Activated T-cell treated with anti-CD3 and anti-CD28 coated beads, Interleukin-2, amount 50 U/mL, for 48 hours (primary cell): Measurements from ENCODE around the gene RCAN2.
A peak's percentile ranks its signal among the peaks of the same experiment; 100 is the strongest.

Experiments
- DNase-seq, 2 experiments: peaks; one replicate each; pipeline ENCODE4 v3.0.0-alpha.2; 2020

Gene RCAN2

DNA sequence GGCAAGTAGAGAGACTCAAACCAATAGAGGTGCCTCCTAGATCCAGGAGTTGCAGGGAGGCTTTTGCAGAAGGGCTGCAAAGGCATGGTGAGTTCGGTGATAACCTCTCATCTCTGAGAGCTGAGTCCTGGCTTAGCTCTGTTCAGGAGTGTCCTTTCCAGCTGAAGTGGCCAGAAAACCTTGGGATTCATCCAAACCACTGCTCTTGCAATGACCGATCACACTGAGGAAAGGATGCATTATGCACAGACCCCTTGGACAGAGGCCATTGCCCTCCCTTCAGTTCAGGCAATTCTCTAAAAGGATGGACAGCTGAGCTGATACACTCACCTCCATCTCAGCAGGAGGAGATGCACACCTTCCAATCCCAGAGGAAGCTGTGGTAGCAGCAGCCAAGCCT is 161.7 kb downstream of the RCAN2 start:
- DNase-seq: no peak

DNA sequence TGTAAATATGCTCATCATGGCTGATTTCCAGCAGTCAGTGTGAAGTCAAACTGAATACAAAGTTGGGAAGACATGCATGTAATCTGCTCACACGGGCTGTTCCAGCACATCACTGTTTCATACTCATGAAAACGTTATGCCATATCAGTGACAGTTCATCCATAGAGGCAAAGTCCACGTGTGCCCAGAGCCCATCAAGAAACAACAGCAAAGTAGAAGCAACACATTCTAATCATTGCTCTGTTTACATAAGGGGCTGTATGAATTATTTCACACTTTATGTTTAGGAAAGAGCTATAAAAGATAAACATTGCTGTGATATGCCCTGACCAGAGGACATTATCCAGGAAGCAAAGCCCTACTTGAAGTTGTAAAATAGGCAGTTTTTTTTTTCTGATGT is 163.5 kb downstream of the RCAN2 start:
- DNase-seq: no peak

- DNase-seq: peak in 1 of 2 experiments; percentile 28
These were observed 165.4 kb downstream of the RCAN2 start for GRCh38 chr6:46325561-46326530.

- DNase-seq: no peak
These were observed 166.5 kb downstream of the RCAN2 start for GRCh38 chr6:46324706-46325105.

- DNase-seq: no peak
These were observed 167.2 kb downstream of the RCAN2 start for GRCh38 chr6:46323966-46324622.

DNA sequence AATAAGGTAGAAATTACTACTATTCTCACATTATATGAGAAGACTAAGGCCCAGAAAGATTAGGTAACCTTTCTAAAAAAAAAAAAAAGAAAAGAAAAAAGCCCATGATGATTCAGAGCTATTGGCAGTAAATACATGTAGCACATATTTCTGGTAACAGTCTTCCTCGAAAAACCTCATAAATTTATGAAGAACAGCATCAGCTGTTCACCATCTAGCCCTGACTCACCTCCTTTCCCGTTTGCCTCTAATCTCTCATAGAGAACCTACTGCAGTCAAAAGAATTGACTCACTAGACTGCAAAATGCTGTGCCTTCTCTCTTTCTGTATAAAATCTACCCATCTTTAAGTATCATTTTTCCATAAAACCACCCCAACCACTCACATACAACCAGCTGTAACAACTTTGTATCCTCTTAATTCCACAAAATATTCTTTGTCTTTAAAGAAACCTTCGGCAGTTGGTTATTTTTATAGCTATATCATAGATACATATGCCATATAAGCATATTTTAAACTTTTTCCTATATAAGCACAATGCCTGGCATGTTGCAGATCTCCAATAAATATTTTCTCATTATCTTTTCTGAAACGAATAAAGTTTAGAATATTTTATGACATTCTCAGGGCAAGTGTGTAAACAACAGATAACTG is 167.8 kb downstream of the RCAN2 start:
- no peak for DNase-seq

DNA sequence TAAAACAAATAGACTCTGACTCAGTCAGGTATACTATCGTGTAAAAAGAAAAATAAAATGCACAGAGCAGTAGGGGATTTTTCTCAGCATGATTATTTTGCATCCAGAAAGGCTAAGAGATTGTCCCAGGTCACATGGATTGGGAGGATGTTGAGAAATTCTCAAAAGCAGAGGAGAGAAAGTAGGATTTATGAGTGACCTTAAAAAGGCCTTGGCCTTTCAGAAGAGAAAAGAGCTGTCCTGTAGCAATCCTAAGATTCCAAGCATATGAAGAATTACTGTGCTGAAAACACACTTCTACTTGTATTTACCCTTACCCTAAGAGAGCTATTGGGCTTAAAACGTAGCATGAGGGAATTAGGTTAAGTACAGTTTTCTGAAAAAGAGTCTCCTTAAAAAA is 170.7 kb downstream of the RCAN2 start:
- DNase-seq: no peak

GRCh38 chr6:46315589-46315988 is 175.7 kb downstream of the RCAN2 start:
- no peak for DNase-seq

GRCh38 chr6:46312654-46313053 is 178.6 kb downstream of the RCAN2 start:
- no peak for DNase-seq

GRCh38 chr6:46310196-46310595 is 181.1 kb downstream of the RCAN2 start:
- no peak for DNase-seq

DNA sequence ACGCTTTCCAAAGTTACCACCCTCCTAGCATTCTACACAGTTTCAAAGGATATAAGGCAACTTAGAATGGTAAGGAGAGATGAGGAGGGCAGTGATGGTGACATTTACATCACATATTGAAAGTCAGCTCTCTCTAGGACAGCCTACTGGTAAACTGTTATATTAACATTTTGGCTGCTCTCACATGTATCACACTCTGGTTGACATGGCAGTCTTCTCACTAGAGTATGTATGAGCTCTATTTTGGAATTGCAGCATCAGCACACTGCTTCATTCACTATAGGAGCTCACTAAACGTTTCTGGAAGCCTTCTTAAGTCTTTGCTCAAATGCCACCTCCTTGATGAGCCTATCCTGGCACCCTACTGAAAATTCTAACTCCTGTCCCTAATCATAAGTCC is 184.8 kb downstream of the RCAN2 start:
- DNase-seq: no peak

- no peak for DNase-seq
These were observed 185.4 kb downstream of the RCAN2 start for GRCh38 chr6:46305833-46306232.

DNA sequence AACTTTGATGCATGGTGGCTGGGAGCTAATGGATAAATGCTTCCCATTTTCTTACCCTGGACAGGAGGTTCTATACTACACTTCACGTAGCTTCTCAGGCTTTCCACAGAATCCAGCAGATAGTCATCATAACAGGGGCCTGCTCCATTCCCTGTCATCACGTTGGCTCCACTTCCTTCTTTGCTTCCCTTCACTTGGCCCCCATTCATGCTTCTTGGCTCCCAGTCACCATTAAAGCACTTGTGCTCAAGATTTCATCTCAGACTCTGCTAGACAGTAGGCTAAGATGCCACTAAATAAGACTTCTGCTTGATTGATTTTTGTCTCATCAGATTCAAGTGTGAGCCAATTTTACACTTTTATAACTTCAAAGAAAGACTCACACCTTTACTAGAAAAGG is 186.0 kb downstream of the RCAN2 start:
- no peak for DNase-seq

GRCh38 chr6:46302816-46303215 is 188.4 kb downstream of the RCAN2 start:
- no peak for DNase-seq

DNA sequence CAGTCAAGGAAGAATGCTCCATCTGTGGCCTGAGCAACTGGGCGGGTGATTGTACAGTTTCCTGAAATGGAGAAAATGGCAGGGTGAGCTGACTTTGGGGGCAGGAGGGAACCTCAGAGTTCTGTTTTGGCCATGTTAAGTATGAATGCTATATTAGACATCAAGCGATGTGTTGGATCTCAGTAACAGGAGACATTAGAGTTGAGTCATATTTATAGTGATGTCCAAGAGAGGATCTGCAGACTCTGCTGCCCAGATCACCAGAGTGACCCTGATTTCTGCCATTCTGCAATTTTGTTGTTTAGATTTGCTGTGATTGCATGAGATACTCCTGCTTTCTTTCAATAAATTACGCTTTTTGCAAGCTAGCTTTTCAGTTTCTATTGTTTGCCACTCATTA is 189.1 kb downstream of the RCAN2 start:
- no peak for DNase-seq

- no peak for DNase-seq
These were observed 192.0 kb downstream of the RCAN2 start for GRCh38 chr6:46299253-46299652.

GRCh38 chr6:46296586-46296985 is 194.7 kb downstream of the RCAN2 start:
- DNase-seq: no peak

GRCh38 chr6:46293641-46294316 is 197.5 kb downstream of the RCAN2 start:
- no peak for DNase-seq

DNA sequence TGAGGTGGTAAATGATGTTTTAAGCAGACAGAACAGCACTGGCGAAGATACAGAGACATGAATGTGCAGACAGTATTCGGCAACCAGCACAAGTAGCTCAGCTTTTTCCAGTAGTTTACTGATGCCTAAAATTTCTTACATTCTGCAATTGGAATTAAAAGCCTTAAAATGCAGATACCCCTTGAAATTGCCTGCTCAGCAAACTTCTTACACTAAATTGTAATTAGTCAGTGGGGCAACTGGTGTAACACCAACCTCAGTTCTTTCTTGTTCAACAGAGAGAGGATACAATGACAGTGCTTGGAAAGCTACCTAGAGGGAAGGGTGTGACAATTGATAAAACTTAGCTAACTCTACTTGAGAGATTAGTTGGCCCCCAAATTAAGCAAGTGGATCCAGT is 199.4 kb downstream of the RCAN2 start:
- DNase-seq: no peak

GRCh38 chr6:46291275-46291633 is 200.0 kb downstream of the RCAN2 start:
- no peak for DNase-seq

DNA sequence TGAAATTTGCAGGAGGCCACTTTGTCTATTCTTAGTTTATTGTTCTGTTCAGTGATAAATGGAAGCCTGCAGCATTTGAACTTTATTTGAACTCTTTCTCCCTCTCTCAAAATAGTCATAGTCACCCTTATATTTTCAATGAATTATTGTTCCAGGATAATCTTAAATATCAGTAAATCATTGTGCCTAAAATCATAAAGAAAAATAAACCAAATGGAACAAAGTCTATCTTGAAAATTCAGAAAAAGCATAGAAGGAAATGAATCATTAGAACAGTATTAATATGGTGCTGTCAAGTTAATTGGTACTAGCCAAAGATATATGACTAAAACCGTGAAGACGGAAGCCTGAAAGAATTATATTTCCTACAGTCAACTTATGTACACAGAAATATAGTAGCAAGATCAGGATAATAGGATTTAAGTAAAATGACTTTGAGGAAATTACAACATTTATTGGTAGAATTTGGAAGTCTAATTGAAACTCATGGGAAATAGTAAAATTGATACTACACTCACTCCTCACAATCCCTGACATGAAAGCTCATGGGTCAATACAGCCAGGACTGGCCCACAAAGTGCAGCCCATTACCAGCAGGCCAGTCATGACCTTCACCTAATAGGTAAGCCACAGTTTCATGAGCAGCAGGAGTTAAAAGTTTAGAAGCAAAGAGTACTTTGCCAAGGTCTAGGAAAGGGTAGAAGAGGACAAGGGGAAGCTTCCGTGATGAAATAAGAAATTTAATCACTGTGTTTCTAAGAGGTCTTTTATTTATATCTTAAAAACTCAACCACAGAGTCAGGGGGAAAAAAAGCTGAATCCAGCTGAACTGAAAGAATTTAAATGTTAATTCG is 200.6 kb downstream of the RCAN2 start:
- DNase-seq: no peak

GRCh38 chr6:46289898-46290297 is 201.4 kb downstream of the RCAN2 start:
- DNase-seq: no peak
